Neuron (in vitro differentiated cells): ENCODE measurements around the gene CHST15.

Experiments
- H2AFZ ChIP-seq: one replicate; pipeline ENCODE4 v1.6.1; 2013; ENCODE audit warnings: low read depth, mild to moderate bottlenecking, inconsistent platforms, low read length, moderate library complexity
- H3K27me3 ChIP-seq: one replicate; pipeline ENCODE4 v1.6.1; 2013; ENCODE audit warnings: low read length; ENCODE audit not compliant: insufficient read depth
- H3K36me3 ChIP-seq: one replicate; pipeline ENCODE4 v1.6.1; 2013; ENCODE audit warnings: low read length; ENCODE audit not compliant: insufficient read depth
- H3K4me1 ChIP-seq: one replicate; pipeline ENCODE4 v1.6.1; 2013; ENCODE audit warnings: low read length; ENCODE audit not compliant: insufficient read depth
- H3K4me3 ChIP-seq: 2 replicates; pipeline ENCODE4 v1.5.1; 2013; ENCODE audit warnings: mild to moderate bottlenecking, low read length, moderate library complexity
- H3K9me3 ChIP-seq: one replicate; pipeline ENCODE4 v1.6.1; 2013; ENCODE audit warnings: low read length

CHST15 gene

DNA sequence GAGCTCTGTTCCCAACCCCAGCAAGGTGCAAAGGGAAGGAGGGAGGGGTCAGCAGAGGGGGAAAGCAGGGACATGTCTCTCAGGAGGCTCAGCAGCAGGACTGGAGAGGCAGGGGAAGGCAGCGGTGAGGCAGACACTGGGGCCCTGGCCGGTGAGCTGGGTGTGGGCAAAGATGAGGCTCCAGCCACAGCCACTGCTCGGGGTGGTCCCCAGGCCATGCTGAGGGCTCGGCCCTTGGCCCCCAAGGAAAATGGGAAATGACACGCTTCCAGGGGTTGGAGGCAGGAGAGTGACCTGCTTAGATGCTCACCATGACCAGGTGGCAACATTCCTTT lies 35.4 kb upstream of the CHST15 start:
- Histone ChIP-seq H3K4me1 (no peaks in the 10 kb centered on the region), H3K4me3 (no peak overlapping the region), H3K27me3 (no peaks in the 10 kb centered on the region), H2AFZ (no peak overlapping the region), H3K9me3 (no peaks in the 10 kb centered on the region), H3K36me3 (no peaks in the 10 kb centered on the region)

DNA sequence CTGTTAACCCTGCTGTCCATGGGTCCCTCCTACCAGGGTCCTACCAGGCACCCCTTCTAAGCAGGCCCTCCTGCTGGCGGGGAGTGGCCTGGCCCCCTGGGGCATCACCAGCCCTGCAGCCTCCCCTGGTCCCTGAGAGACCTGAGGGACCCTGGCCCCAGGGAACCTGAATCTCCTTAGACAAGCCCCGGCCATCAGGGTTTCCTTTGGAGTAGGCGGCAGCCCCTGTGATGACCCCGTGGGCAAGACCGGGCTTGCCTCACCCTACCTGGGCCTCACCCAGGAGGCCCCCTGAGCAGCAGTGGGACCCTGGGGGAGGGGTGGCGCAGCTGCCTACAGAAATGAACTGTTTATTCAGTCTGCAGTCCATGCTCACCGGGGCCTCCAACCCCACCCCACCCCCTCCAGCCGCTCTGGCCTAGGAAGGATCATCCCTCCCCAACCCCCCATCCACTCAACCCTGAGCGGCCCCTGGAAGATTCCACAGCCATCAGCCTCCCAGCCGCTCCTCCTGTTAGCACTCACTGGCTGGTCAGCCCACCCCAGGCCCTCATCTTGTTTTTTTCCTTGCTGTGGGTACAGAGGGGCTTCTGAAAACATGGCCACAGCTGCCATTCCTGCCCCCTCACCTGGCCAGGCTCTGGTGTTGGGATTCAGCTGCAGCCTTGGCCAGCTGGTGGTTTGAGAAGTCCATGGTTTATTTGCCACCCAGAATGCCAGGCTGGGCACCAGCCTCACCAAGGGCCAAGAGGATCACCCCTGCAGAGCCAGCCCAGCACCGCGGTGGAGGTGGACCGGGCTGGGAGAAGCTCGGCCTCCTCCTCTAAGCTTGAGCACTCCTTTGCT lies 34.8 kb upstream of the CHST15 start:
- no peaks in the 10 kb centered on the region for H3K9me3 ChIP-seq

GRCh38 chr10:124127563-124127962 lies 34.2 kb upstream of the CHST15 start:
- no peaks in the 10 kb centered on the region for H3K4me1 ChIP-seq
- no peak overlapping the region for H3K4me3 ChIP-seq
- no peaks in the 10 kb centered on the region for H3K36me3 ChIP-seq
- H3K27me3 ChIP-seq = no peaks in the 10 kb centered on the region
- H2AFZ ChIP-seq = no peak overlapping the region
- H3K9me3 ChIP-seq = no peaks in the 10 kb centered on the region

More for the DNA sequence above, 34.8 kb upstream of the CHST15 start:
- Histone ChIP-seq H3K4me1 (no peaks in the 10 kb centered on the region), H3K27me3 (no peaks in the 10 kb centered on the region), H3K36me3 (no peaks in the 10 kb centered on the region), H2AFZ (no peak overlapping the region), H3K4me3 (no peak overlapping the region)

DNA sequence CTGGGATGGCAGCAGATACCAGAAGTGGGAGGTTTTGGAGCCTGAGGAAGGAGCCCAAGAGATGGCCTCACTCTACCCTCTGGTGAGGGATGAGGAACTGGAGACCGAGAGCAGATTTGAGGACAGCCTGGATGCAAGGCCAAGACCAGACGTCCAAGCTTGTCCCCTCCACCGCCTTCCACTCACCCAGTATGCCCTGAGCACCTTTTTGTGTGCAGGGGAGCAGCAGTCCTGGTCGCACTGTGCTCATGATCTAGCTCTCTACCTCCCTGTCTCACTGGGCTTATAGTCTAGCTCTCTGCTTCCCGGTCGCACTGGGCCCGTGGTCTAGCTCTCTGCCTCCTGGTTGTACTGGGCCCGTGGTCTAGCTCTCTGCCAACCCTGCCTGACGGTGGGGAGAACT lies 33.6 kb upstream of the CHST15 start:
- Histone ChIP-seq H3K4me3 (no peak overlapping the region), H2AFZ (no peak overlapping the region), H3K4me1 (no peaks in the 10 kb centered on the region), H3K27me3 (no peaks in the 10 kb centered on the region), H3K9me3 (no peaks in the 10 kb centered on the region), H3K36me3 (no peaks in the 10 kb centered on the region)

DNA sequence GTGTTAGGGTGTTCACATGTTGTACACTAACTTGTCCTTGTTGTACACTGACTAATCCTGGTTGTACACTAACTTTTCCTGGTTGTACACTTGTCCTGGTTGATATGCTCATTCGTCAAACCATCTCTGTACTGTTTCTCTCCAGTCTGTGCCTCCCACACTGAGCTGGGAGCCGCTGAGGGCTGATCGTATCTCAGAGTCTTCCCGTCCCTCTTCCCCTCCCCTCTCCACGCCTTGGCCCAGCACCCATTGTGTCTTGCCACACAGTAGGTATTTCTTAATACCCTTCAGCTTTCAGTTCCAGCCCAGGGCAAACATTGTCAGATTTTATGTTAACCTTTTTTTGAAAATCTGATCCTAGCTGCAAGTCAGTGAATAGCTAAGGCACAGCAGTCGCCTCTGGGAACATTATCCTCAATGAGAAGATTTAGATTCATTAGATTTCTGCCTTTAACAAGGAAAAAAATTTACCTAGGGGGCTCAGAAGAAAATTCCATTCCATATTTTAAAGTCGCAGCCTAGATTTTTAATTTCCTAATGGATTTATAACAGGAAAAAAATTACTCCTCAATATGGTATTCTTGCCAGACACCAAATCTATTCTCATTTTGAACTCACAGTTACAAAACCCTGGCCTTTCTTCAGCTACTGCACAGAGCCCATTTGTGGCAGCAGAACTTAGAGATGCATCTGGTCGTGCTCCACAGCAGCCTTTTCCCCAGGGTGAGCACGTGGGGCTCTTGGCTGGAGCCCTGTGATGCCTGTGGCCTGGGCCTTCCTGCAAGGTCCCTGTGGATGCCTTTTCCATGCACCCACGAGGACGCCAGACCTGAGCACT lies 33.0 kb upstream of the CHST15 start:
- H3K36me3 ChIP-seq = no peaks in the 10 kb centered on the region
- no peaks in the 10 kb centered on the region for H3K27me3 ChIP-seq
- no peak overlapping the region for H3K4me3 ChIP-seq
- no peaks in the 10 kb centered on the region for H3K9me3 ChIP-seq
- no peaks in the 10 kb centered on the region for H3K4me1 ChIP-seq
- H2AFZ ChIP-seq = no peak overlapping the region

GRCh38 chr10:124125305-124126116 lies 32.1 kb upstream of the CHST15 start:
- Histone ChIP-seq H3K27me3 (no peaks in the 10 kb centered on the region), H3K4me1 (no peaks in the 10 kb centered on the region), H3K36me3 (no peaks in the 10 kb centered on the region), H3K9me3 (no peaks in the 10 kb centered on the region), H2AFZ (no peak overlapping the region), H3K4me3 (no peak overlapping the region)

DNA sequence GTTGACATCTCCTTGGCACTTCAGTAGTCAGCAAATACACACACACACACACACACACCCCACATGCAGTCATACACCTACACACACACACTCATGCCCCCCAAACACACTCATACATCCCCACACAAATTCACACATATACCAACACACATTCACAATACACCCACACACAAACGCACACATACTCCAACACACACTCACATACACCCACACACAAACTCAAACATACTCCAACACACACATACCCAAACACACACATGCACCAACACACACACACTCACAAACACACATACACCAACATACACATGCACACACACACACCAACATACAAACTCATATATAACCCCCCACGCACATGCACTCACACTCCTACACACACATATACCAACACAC lies 31.4 kb upstream of the CHST15 start:
- Histone ChIP-seq H3K4me3 (no peak overlapping the region), H3K9me3 (no peaks in the 10 kb centered on the region), H3K4me1 (no peaks in the 10 kb centered on the region), H3K27me3 (no peaks in the 10 kb centered on the region), H3K36me3 (no peaks in the 10 kb centered on the region), H2AFZ (no peak overlapping the region)

GRCh38 chr10:124124123-124124768 lies 30.8 kb upstream of the CHST15 start:
- no peak overlapping the region for H3K4me3 ChIP-seq
- H2AFZ ChIP-seq = no peak overlapping the region
- H3K4me1 ChIP-seq = no peaks in the 10 kb centered on the region
- no peaks in the 10 kb centered on the region for H3K36me3 ChIP-seq
- no peaks in the 10 kb centered on the region for H3K27me3 ChIP-seq
- H3K9me3 ChIP-seq = no peaks in the 10 kb centered on the region

GRCh38 chr10:124123156-124123555 lies 29.8 kb upstream of the CHST15 start:
- no peaks in the 10 kb centered on the region for H3K4me1 ChIP-seq

DNA sequence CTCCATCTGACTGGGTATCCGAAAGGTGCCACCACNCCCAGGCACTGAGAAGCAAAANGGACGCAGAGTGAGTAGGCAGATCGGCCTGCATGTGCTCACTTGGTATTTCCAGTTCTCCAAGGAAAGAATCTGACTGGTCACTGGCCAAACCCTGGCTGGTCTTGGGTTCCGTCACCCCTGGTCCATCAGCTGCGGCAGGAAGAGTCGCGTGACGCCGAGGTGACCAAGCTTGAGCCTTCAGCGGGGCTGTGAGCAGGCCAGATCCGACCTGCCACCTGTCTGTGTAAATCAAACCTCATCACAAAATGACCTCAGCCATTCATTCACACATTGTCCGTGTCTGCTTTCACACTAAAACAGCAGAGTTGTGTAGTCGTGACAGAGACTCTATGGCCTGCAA lies 28.8 kb upstream of the CHST15 start:
- Histone ChIP-seq H3K4me3 (no peak overlapping the region), H3K27me3 (no peaks in the 10 kb centered on the region), H2AFZ (no peak overlapping the region), H3K4me1 (no peaks in the 10 kb centered on the region), H3K36me3 (no peaks in the 10 kb centered on the region), H3K9me3 (no peaks in the 10 kb centered on the region)

More at GRCh38 chr10:124123156-124123555, 29.8 kb upstream of the CHST15 start:
- H3K4me3 ChIP-seq = no peak overlapping the region
- no peaks in the 10 kb centered on the region for H3K9me3 ChIP-seq
- no peaks in the 10 kb centered on the region for H3K27me3 ChIP-seq
- no peak overlapping the region for H2AFZ ChIP-seq
- H3K36me3 ChIP-seq = no peaks in the 10 kb centered on the region

DNA sequence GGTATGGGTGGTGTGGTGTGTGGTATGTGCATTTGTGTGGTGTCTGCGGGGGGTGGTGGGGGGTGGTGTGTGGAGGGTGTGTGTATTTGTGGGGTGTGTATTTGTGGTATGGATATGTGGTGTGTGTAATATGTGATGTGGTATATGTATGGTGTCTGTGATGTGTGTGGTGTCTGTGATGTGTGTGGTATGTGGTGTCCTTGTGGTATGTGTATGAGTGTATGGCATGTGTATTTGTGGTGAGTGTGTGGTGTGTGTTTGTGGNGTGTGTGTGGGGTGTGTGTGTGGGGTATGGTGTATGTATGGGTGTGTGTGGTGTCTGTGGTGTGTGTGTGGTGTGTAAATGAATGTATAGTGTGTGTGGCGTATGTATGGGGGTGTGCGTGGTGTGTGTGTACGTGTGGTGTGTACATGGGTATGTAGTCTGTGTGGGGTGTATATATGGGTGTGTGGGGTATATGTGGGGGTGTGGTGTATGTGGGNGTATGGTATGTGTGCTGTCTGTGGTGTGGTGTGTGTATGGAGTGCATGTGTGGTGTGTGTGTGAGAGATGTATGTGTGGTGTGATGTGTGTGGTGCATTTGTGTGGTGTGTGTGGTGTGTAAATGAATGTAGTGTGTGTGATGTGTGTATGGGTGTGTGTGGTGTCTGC lies 27.1 kb upstream of the CHST15 start:
- Histone ChIP-seq H2AFZ (no peak overlapping the region), H3K36me3 (no peaks in the 10 kb centered on the region), H3K4me1 (no peaks in the 10 kb centered on the region), H3K4me3 (no peak overlapping the region), H3K9me3 (no peaks in the 10 kb centered on the region), H3K27me3 (no peaks in the 10 kb centered on the region)

- Histone ChIP-seq H3K4me3 (no peak overlapping the region), H3K27me3 (no peaks in the 10 kb centered on the region)
These were observed 26.5 kb upstream of the CHST15 start for GRCh38 chr10:124119946-124120345.

More at GRCh38 chr10:124119946-124120345, 26.5 kb upstream of the CHST15 start:
- no peaks in the 10 kb centered on the region for H3K4me1 ChIP-seq
- H2AFZ ChIP-seq = no peak overlapping the region
- H3K36me3 ChIP-seq = no peaks in the 10 kb centered on the region
- no peaks in the 10 kb centered on the region for H3K9me3 ChIP-seq
